Right cardiac atrium (tissue), 5 donors: ENCODE data around the gene CD4. TPM values are rescaled to one million over a fixed set of nuclear protein-coding genes. Genes with fewer than 3 reads are reported as not detected.
A peak's percentile ranks its signal among the peaks of the same experiment; 100 is the strongest.

Experiments
- ATAC-seq, 2 donors: fragments of 200-7000 bp; cut with Tn5 transposase; one replicate each; pipeline versions ENCODE4 v1.8.0 to v1.9.1; 2020; ENCODE audit warnings: moderate library complexity in 2 of 2, mild to moderate bottlenecking in 1 of 2
- DNase-seq, 3 donors: peaks; one replicate each; pipeline ENCODE4 v3.0.0-alpha.2; 2020
- H3K27ac ChIP-seq: one replicate; pipeline ENCODE4 v1.5.1; 2013; ENCODE audit warnings: mild to moderate bottlenecking, low read length, control low read depth, moderate library complexity
- H3K27me3 ChIP-seq: one replicate; pipeline ENCODE4 v1.6.1; 2013; ENCODE audit not compliant: control insufficient read depth, insufficient read depth
- H3K4me1 ChIP-seq: one replicate; pipeline ENCODE4 v1.6.1; 2013; ENCODE audit warnings: low read length; ENCODE audit not compliant: control insufficient read depth, insufficient read depth
- H3K4me3 ChIP-seq: one replicate; pipeline ENCODE4 v1.5.1; 2013; ENCODE audit warnings: low read length, control low read depth
- H3K9me3 ChIP-seq: one replicate; pipeline ENCODE4 v1.6.1; 2013; ENCODE audit warnings: low read length; ENCODE audit not compliant: control insufficient read depth
- WGBS: extraction: QIAGEN DNeasy Blood & Tissue Kit; methylation state at CpG from one replicate; pipeline ENCODE4 v1.1.7; 2013; 5-methylcytosine and 5-hydroxymethylcytosine counted together
- intact Hi-C, 4 donors: fragments of 100-400 bp; cut with DNase I; formaldehyde crosslinking; loops; one replicate each; pipeline versions ENCODE4 v1.11.0 to v1.14.0; 2022 to 2023
- polyA plus RNA-seq: library from polyadenylated mRNA; stranded (reverse); fragments of 200-250 nt; gene quantifications from one replicate; pipeline ENCODE4 v1.2.3, GENCODE V29; 2013
- total RNA-seq, 4 donors: library from RNA; stranded (reverse); fragmentation: NEBNext Ultra II Directional; extraction: Animal tissue kit (Norgen Biotek cat#: 25700); gene quantifications; one replicate each; pipeline ENCODE4 v1.2.1, GENCODE V29; 2021
- donor health status: healthy with polysubstance abuse.
- donor health status: DM: no; HTN: yes; CAD: no.
- donor health status: DM: no; HTN: no; CAD: no.
- donor health status: DM: no; HTN: yes; CAD: no; lungs with severe emphysema.
- donor health status: DM: yes; HTN: yes; CAD: no.

The CD4 gene
- total and polyA plus RNA-seq, 5 donors: 2.5 to 15.4 (median 12.8) TPM

DNA sequence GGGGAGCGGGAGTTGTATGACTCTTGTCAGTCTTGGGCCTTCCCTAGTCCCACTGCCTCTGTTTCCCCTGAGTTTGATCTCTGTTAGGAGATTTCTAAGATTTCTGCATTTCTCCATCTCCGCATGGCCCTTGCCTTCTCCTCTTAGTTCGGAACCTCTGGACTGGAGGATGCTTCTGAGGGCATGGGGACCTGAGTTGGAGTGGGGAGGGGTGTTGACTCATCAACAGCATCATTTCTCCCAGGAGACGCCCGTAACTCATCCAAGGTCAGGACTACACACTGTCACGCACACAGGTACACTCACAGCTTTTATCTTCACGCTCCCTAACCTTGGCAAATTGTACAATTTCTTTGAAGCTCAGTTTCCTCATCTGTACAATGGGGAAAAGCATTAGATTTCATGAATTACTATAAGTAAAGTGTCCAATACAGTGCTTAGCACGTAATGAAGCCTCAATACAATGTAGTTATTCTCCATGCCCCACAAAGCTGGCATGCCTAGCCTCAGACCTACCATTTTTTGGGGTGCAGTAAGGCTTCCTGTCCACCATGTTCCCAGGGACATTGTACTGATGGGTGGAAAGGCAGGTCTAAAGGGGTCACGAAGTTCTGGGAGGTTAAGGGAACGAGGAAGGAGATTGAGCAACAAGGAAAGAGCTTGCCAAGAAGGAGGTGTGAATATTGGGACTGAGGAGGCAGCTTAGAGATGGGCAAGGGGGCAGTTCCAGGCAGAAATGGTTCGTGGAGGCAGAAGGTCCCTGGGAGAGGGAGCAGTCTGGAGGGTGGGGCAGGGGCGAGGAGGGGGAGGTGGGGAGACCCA, 17.6 kb upstream of the CD4 start:
- DNase-seq (no peak), ATAC-seq (peak; percentile 17 to 24)
- no peaks in the 10 kb centered on the region for H3K27me3 ChIP-seq
- no peaks in the 10 kb centered on the region for H3K9me3 ChIP-seq
- WGBS: 76% methylated on average over 12 of the region's 12 CpGs
- H3K27ac ChIP-seq: no peak overlapping the region
- intact Hi-C loops: no loop called here
- peaks cover 5% of the 10 kb centered on the region for H3K4me1 ChIP-seq
- no peak overlapping the region for H3K4me3 ChIP-seq

DNA sequence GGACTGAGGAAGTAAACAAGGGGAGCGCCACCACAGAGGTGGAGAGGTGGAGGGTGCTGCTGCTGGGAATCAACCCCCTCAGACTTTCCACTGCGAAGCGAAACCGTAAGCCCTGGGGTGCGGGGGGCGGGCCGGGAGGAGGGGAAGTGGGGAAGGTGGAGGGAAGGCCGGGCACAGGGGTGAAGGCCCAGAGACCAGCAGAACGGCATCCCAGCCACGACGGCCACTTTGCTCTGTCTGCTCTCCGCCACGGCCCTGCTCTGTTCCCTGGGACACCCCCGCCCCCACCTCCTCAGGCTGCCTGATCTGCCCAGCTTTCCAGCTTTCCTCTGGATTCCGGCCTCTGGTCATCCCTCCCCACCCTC, 17.0 kb upstream of the CD4 start, which contains the start of gene LAG3:
TSS of gene LAG3 (plus strand) at position 190 of the 365 bp plus-strand sequence. CDS start 333 bp downstream, outside the sequence.
- DNase-seq: peak in 2 of 3 donors; percentile 69 to 72
- 57% methylated on average over 15 of the region's 15 CpGs for WGBS
- Histone ChIP-seq H3K27ac (no peak within 1 kb of the TSS), H3K27me3 (no peaks in the 10 kb centered on the region), H3K4me1 (peaks cover 5% of the 10 kb centered on the region), H3K9me3 (no peaks in the 10 kb centered on the region), H3K4me3 (no peak within 1 kb of the TSS)
- peak in 1 of 2 donors; percentile 13 for ATAC-seq
- intact Hi-C loops: no loop called here

GRCh38 chr12:6772726-6773589, 16.4 kb upstream of the CD4 start:
- DNase-seq: peak in 1 of 3 donors; percentile 35
- Histone ChIP-seq H3K4me1 (peaks cover 4% of the 10 kb centered on the region), H3K27ac (no peak overlapping the region), H3K27me3 (no peaks in the 10 kb centered on the region), H3K9me3 (no peaks in the 10 kb centered on the region), H3K4me3 (peak overlapping the region; percentile 11)
- ATAC-seq: no peak
- WGBS: 67% methylated on average over 21 of the region's 21 CpGs
- intact Hi-C loops: no loop called here

GRCh38 chr12:6773590-6774351, 15.6 kb upstream of the CD4 start:
- no peaks in the 10 kb centered on the region for H3K9me3 ChIP-seq
- H3K4me3 ChIP-seq: peak overlapping the region; percentile 11
- H3K4me1 ChIP-seq: peaks cover under 1% of the 10 kb centered on the region
- no peak overlapping the region for H3K27ac ChIP-seq
- 25% methylated on average over 60 of the region's 60 CpGs for WGBS
- intact Hi-C loops: no loop called here
- DNase-seq (peak in 1 of 3 donors; percentile 53), ATAC-seq (no peak)
- no peaks in the 10 kb centered on the region for H3K27me3 ChIP-seq

DNA sequence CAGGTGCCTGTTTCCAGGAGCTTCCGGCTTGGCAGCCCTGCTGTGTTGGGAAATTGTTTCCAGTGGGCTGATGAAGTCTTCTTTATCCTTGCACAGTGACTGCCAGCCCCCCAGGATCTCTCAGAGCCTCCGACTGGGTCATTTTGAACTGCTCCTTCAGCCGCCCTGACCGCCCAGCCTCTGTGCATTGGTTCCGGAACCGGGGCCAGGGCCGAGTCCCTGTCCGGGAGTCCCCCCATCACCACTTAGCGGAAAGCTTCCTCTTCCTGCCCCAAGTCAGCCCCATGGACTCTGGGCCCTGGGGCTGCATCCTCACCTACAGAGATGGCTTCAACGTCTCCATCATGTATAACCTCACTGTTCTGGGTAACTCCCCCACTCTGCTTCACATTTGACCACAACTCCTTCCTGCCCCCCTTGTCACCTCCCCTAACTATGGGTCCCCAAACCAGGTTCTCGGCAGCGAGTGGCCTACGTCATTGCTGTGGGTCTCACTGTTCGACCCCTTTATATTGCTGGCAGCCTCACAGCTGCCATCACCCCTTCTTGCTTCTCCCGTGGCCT, 14.7 kb upstream of the CD4 start:
- DNase-seq (no peak), ATAC-seq (no peak)
- Histone ChIP-seq H3K4me1 (no peaks in the 10 kb centered on the region), H3K9me3 (no peaks in the 10 kb centered on the region), H3K27ac (no peak overlapping the region), H3K27me3 (no peaks in the 10 kb centered on the region), H3K4me3 (no peak overlapping the region)
- intact Hi-C loops: no loop called here
- WGBS: 83% methylated on average over 15 of the region's 15 CpGs

- no peak for ATAC-seq
- Histone ChIP-seq H3K9me3 (no peaks in the 10 kb centered on the region), H3K27ac (no peak overlapping the region), H3K4me1 (no peaks in the 10 kb centered on the region), H3K27me3 (no peaks in the 10 kb centered on the region), H3K4me3 (no peak overlapping the region)
- intact Hi-C loops: no loop called here
- WGBS: 84% methylated on average over 16 of the region's 16 CpGs
- DNase-seq: no peak
These were observed 13.8 kb upstream of the CD4 start for GRCh38 chr12:6775185-6776174.

- Histone ChIP-seq H3K4me1 (no peaks in the 10 kb centered on the region), H3K9me3 (no peaks in the 10 kb centered on the region), H3K27ac (no peak overlapping the region), H3K27me3 (no peaks in the 10 kb centered on the region), H3K4me3 (no peak overlapping the region)
- intact Hi-C loops: no loop called here
- 94% methylated on average over 5 of the region's 5 CpGs for WGBS
- ATAC-seq (no peak), DNase-seq (no peak)
These were observed 11.9 kb upstream of the CD4 start for GRCh38 chr12:6777386-6777785.

DNA sequence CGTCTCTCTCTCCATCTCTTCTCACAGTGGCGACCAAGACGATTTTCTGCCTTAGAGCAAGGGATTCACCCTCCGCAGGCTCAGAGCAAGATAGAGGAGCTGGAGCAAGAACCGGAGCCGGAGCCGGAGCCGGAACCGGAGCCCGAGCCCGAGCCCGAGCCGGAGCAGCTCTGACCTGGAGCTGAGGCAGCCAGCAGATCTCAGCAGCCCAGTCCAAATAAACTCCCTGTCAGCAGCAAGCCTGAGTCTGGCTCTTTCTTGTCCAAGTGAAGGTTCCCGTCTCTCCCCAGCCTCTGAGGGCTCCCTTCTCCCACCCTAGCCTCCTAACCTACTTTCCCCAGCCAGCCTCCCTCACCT, 11.1 kb upstream of the CD4 start:
- intact Hi-C loops: loop anchor here in 1 of 4 donors (2.0 kb wide), 1 partner anchor 23 kb away; no protein-coding TSS in a partner anchor
- Histone ChIP-seq H3K27ac (peak overlapping the region; percentile 2), H3K4me3 (peak overlapping the region; percentile 15), H3K9me3 (no peaks in the 10 kb centered on the region), H3K27me3 (no peaks in the 10 kb centered on the region), H3K4me1 (no peaks in the 10 kb centered on the region)
- ATAC-seq: peak; percentile 47 to 50
- DNase-seq: peak; percentile 43 to 80 (median 73)
- WGBS: 19% methylated on average over 14 of the region's 14 CpGs

GRCh38 chr12:6778574-6779550, 10.5 kb upstream of the CD4 start:
- ATAC-seq: peak; percentile 96
- 3% methylated on average over 35 of the region's 35 CpGs for WGBS
- peak overlapping the region; percentile 2 for H3K27ac ChIP-seq
- intact Hi-C loops: loop anchor here in 1 of 4 donors (2.0 kb wide), 1 partner anchor 24 kb away; no protein-coding TSS in a partner anchor
- H3K4me3 ChIP-seq: peak overlapping the region; percentile 15
- H3K9me3 ChIP-seq: no peaks in the 10 kb centered on the region
- peak; percentile 95 to 97 (median 96) for DNase-seq
- H3K4me1 ChIP-seq: no peaks in the 10 kb centered on the region
- H3K27me3 ChIP-seq: no peaks in the 10 kb centered on the region
